ENCODE measurements around the gene DCAF15.
A peak's percentile ranks its signal among the peaks of the same experiment; 100 is the strongest.

The DCAF15 gene

GRCh38 chr19:13938301-13939064 lies 13.8 kb upstream of the DCAF15 start, which contains the start of gene PODNL1:
Gene PODNL1 (minus strand): TSS chr19:13938417. CDS start chr19:13938181, 236 bp downstream.
- Histone ChIP-seq H3K27me3 (ENCODE audit: control insufficient read depth in 1 of 2, insufficient read depth in 1 of 2, low read length in 2 of 2) (peaks cover 4 to 39% of the 10 kb centered on the region in 2 experiments), H3K14ac (ENCODE audit: low read length in 2 of 2) (no peak within 1 kb of the TSS), H3K9ac (ENCODE audit: low read length) (peak within 1 kb of the TSS; percentile 36), H3K9me3 (ENCODE audit: control insufficient read depth, low read length) (peaks cover 6% of the 10 kb centered on the region), H3K4ac (ENCODE audit: low read depth in 1 of 2, low read length in 2 of 2) (no peak within 1 kb of the TSS), H4K91ac (ENCODE audit: low read length) (peak within 1 kb of the TSS; percentile 3), H4K8ac (ENCODE audit: low read length) (peak within 1 kb of the TSS; percentile 3), H3K4me1 (ENCODE audit: control insufficient read depth, insufficient read depth, low read depth, low read length) (peaks cover 16% of the 10 kb centered on the region), H3K18ac (ENCODE audit: low read depth in 1 of 2, low read length in 2 of 2) (no peak within 1 kb of the TSS), H2BK120ac (ENCODE audit: low read depth, low read length) (no peak within 1 kb of the TSS), H2AFZ (ENCODE audit: low read depth, low read length) (peak within 1 kb of the TSS; percentile 15), H3K4me3 (ENCODE audit: insufficient read depth in 1 of 2, low read depth in 1 of 2, low read length in 2 of 2) (peak within 1 kb of the TSS in 1 of 2 experiments; percentile 23), H2BK5ac (ENCODE audit: low read depth, low read length, poor library complexity, severe bottlenecking) (no peak within 1 kb of the TSS), H3K23ac (ENCODE audit: low read length in 2 of 2) (no peak within 1 kb of the TSS), H3K4me2 (ENCODE audit: low read length, poor library complexity, severe bottlenecking) (no peak within 1 kb of the TSS), H2BK12ac (ENCODE audit: low read length in 2 of 2) (peak within 1 kb of the TSS in 1 of 2 experiments; percentile 12), H2AK5ac (ENCODE audit: low read length, severe bottlenecking) (no peak within 1 kb of the TSS), H2BK15ac (ENCODE audit: low read depth, poor library complexity, severe bottlenecking) (peak within 1 kb of the TSS; percentile 19), H3K79me1 (replicated peaks; ENCODE audit: low read length, poor library complexity, severe bottlenecking) (no peaks in the 10 kb centered on the region), H3K36me3 (ENCODE audit: control insufficient read depth in 1 of 2, insufficient read depth in 2 of 2, low read depth in 1 of 2, low read length in 2 of 2) (no peaks in the 10 kb centered on the region), H3K27ac (ENCODE audit: low read length, poor library complexity, severe bottlenecking) (no peak within 1 kb of the TSS)
- WGBS, result 72% methylated on average over 14 of the region's 21 CpGs
- DNase-seq, result peak; percentile 22

- Histone ChIP-seq H2BK12ac (ENCODE audit: low read length in 2 of 2) (no peak overlapping the region), H3K4me1 (ENCODE audit: control insufficient read depth, insufficient read depth, low read depth, low read length) (peaks cover 12% of the 10 kb centered on the region), H3K79me1 (replicated peaks; ENCODE audit: low read length, poor library complexity, severe bottlenecking) (no peaks in the 10 kb centered on the region), H2AFZ (ENCODE audit: low read depth, low read length) (no peak overlapping the region), H3K14ac (ENCODE audit: low read length in 2 of 2) (no peak overlapping the region), H3K4ac (ENCODE audit: low read depth in 1 of 2, low read length in 2 of 2) (no peak overlapping the region), H3K9ac (ENCODE audit: low read length) (no peak overlapping the region), H3K23ac (ENCODE audit: low read length in 2 of 2) (no peak overlapping the region), H3K9me3 (ENCODE audit: control insufficient read depth, low read length) (peaks cover 6% of the 10 kb centered on the region), H4K91ac (ENCODE audit: low read length) (no peak overlapping the region), H2BK120ac (ENCODE audit: low read depth, low read length) (no peak overlapping the region), H2BK15ac (ENCODE audit: low read depth, poor library complexity, severe bottlenecking) (no peak overlapping the region), H3K4me3 (ENCODE audit: insufficient read depth in 1 of 2, low read depth in 1 of 2, low read length in 2 of 2) (no peak overlapping the region), H3K18ac (ENCODE audit: low read depth in 1 of 2, low read length in 2 of 2) (no peak overlapping the region), H3K36me3 (ENCODE audit: control insufficient read depth in 1 of 2, insufficient read depth in 2 of 2, low read depth in 1 of 2, low read length in 2 of 2) (no peaks in the 10 kb centered on the region), H3K27ac (ENCODE audit: low read length, poor library complexity, severe bottlenecking) (no peak overlapping the region), H2AK5ac (ENCODE audit: low read length, severe bottlenecking) (no peak overlapping the region), H3K4me2 (ENCODE audit: low read length, poor library complexity, severe bottlenecking) (no peak overlapping the region), H2BK5ac (ENCODE audit: low read depth, low read length, poor library complexity, severe bottlenecking) (no peak overlapping the region), H3K27me3 (ENCODE audit: control insufficient read depth in 1 of 2, insufficient read depth in 1 of 2, low read length in 2 of 2) (peaks cover 4 to 18% of the 10 kb centered on the region in 2 experiments), H4K8ac (ENCODE audit: low read length) (no peak overlapping the region)
- no peak for DNase-seq
- 95% methylated on average over 1 of the region's 1 CpG for WGBS
Measured at GRCh38 chr19:13942023-13942684, 10.2 kb upstream of the DCAF15 start.

GRCh38 chr19:13946414-13946813 lies 5.9 kb upstream of the DCAF15 start:
- Histone ChIP-seq H2AFZ (ENCODE audit: low read depth, low read length) (no peak overlapping the region), H4K8ac (ENCODE audit: low read length) (no peak overlapping the region), H2BK120ac (ENCODE audit: low read depth, low read length) (no peak overlapping the region), H3K36me3 (ENCODE audit: control insufficient read depth in 1 of 2, insufficient read depth in 2 of 2, low read depth in 1 of 2, low read length in 2 of 2) (no peaks in the 10 kb centered on the region), H3K4me3 (ENCODE audit: insufficient read depth in 1 of 2, low read depth in 1 of 2, low read length in 2 of 2) (no peak overlapping the region), H3K27ac (ENCODE audit: low read length, poor library complexity, severe bottlenecking) (no peak overlapping the region), H3K9me3 (ENCODE audit: control insufficient read depth, low read length) (peaks cover 6% of the 10 kb centered on the region), H3K23ac (ENCODE audit: low read length in 2 of 2) (no peak overlapping the region), H3K4me1 (ENCODE audit: control insufficient read depth, insufficient read depth, low read depth, low read length) (peaks cover 1% of the 10 kb centered on the region), H3K18ac (ENCODE audit: low read depth in 1 of 2, low read length in 2 of 2) (no peak overlapping the region), H3K79me1 (replicated peaks; ENCODE audit: low read length, poor library complexity, severe bottlenecking) (no peaks in the 10 kb centered on the region), H4K91ac (ENCODE audit: low read length) (no peak overlapping the region), H2BK5ac (ENCODE audit: low read depth, low read length, poor library complexity, severe bottlenecking) (no peak overlapping the region), H3K4ac (ENCODE audit: low read depth in 1 of 2, low read length in 2 of 2) (no peak overlapping the region), H3K27me3 (ENCODE audit: control insufficient read depth in 1 of 2, insufficient read depth in 1 of 2, low read length in 2 of 2) (peaks cover 0 to 5% of the 10 kb centered on the region in 2 experiments), H2AK5ac (ENCODE audit: low read length, severe bottlenecking) (no peak overlapping the region), H3K9ac (ENCODE audit: low read length) (no peak overlapping the region), H2BK12ac (ENCODE audit: low read length in 2 of 2) (no peak overlapping the region), H3K14ac (ENCODE audit: low read length in 2 of 2) (no peak overlapping the region), H3K4me2 (ENCODE audit: low read length, poor library complexity, severe bottlenecking) (no peak overlapping the region), H2BK15ac (ENCODE audit: low read depth, poor library complexity, severe bottlenecking) (no peak overlapping the region)
- no peak for DNase-seq
- WGBS, result 97% methylated on average over 4 of the region's 4 CpGs

GRCh38 chr19:13951043-13951442 lies 1.3 kb upstream of the DCAF15 start:
- no peak overlapping the region for H3K23ac ChIP-seq (ENCODE audit: low read length in 2 of 2)
- peaks cover 14 to 20% of the 10 kb centered on the region in 2 experiments for H3K36me3 ChIP-seq (ENCODE audit: control insufficient read depth in 1 of 2, insufficient read depth in 2 of 2, low read depth in 1 of 2, low read length in 2 of 2)
- no peaks in the 10 kb centered on the region for H3K9me3 ChIP-seq (ENCODE audit: control insufficient read depth, low read length)
- no peak overlapping the region for H4K91ac ChIP-seq (ENCODE audit: low read length)
- H2BK15ac ChIP-seq (ENCODE audit: low read depth, poor library complexity, severe bottlenecking), result no peak overlapping the region
- no peak overlapping the region for H2BK12ac ChIP-seq (ENCODE audit: low read length in 2 of 2)
- H2BK5ac ChIP-seq (ENCODE audit: low read depth, low read length, poor library complexity, severe bottlenecking), result no peak overlapping the region
- no peak overlapping the region for H3K4ac ChIP-seq (ENCODE audit: low read depth in 1 of 2, low read length in 2 of 2)
- H3K79me1 ChIP-seq (replicated peaks; ENCODE audit: low read length, poor library complexity, severe bottlenecking), result peaks cover 19% of the 10 kb centered on the region
- DNase-seq, result no peak
- no peak overlapping the region for H2AFZ ChIP-seq (ENCODE audit: low read depth, low read length)
- H3K9ac ChIP-seq (ENCODE audit: low read length), result no peak overlapping the region
- H3K14ac ChIP-seq (ENCODE audit: low read length in 2 of 2), result no peak overlapping the region
- no peak overlapping the region for H3K4me3 ChIP-seq (ENCODE audit: insufficient read depth in 1 of 2, low read depth in 1 of 2, low read length in 2 of 2)
- H3K27me3 ChIP-seq (ENCODE audit: control insufficient read depth in 1 of 2, insufficient read depth in 1 of 2, low read length in 2 of 2), result no peaks in the 10 kb centered on the region
- H3K18ac ChIP-seq (ENCODE audit: low read depth in 1 of 2, low read length in 2 of 2), result no peak overlapping the region
- H2BK120ac ChIP-seq (ENCODE audit: low read depth, low read length), result no peak overlapping the region
- H3K4me2 ChIP-seq (ENCODE audit: low read length, poor library complexity, severe bottlenecking), result no peak overlapping the region
- H2AK5ac ChIP-seq (ENCODE audit: low read length, severe bottlenecking), result no peak overlapping the region
- WGBS, result 80% methylated on average over 1 of the region's 2 CpGs
- no peak overlapping the region for H4K8ac ChIP-seq (ENCODE audit: low read length)
- H3K4me1 ChIP-seq (ENCODE audit: control insufficient read depth, insufficient read depth, low read depth, low read length), result peaks cover 16% of the 10 kb centered on the region
- H3K27ac ChIP-seq (ENCODE audit: low read length, poor library complexity, severe bottlenecking), result no peak overlapping the region

Measured in mesenchymal stem cell (in vitro differentiated cells and primary cell).